Choroid plexus epithelial cell (primary cell): ENCODE measurements around the gene KCNA3.
"Not testable (repeated sequence)": the region's sequence is repeated elsewhere in the genome, so short reads cannot be mapped to it uniquely, and the experiment has no call there.

Experiments
- DNase-seq: peaks from one replicate; pipeline ENCODE4 v3.0.0-alpha.2; 2010; ENCODE audit warnings: low read depth
- H3K4me3 ChIP-seq: 2 replicates; pipeline ENCODE4 v1.5.1; 2011; ENCODE audit warnings: low read depth, mild to moderate bottlenecking, control low read depth, low read length, moderate library complexity
- CTCF ChIP-seq: conservative IDR thresholded peaks from 2 replicates; pipeline ENCODE4 v1.5.1; 2011; ENCODE audit warnings: low read depth, mild to moderate bottlenecking, control low read depth, inconsistent platforms, low read length, moderate library complexity

Gene KCNA3

DNA sequence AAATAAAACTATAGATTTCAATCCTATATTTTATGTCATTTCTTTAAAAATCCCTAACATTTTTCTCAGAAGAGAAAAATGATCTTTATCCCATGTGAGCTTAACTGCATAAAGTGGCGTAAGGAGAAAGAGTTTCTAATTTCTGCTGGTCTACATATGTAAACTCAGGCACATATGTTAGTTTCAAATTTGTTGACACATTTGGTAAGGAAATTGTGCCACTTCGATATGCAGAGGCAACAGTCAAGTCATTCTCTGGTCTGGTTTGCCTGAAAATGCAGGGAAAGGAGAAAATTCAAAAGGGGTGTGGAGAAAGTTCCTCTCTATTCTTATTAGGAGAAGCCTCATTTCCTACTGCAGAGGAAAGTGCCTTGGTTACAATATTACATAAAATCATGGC is 11.5 kb downstream of the KCNA3 start:
- no peak for DNase-seq
- TF ChIP-seq CTCF = no peak
- H3K4me3 ChIP-seq = no peak overlapping the region

GRCh38 chr1:110659559-110659958 is 15.2 kb downstream of the KCNA3 start:
- DNase-seq, H3K4me3 ChIP-seq: not testable (repeated sequence)

- DNase-seq = no peak
- TF ChIP-seq CTCF = no peak
- H3K4me3 ChIP-seq = no peak overlapping the region
These were observed 17.4 kb downstream of the KCNA3 start for GRCh38 chr1:110657351-110657750.

GRCh38 chr1:110650609-110651008 is 24.1 kb downstream of the KCNA3 start:
- H3K4me3 ChIP-seq = no peak overlapping the region
- no peak for DNase-seq
- no peak for TF ChIP-seq CTCF

GRCh38 chr1:110648417-110648816 is 26.3 kb downstream of the KCNA3 start:
- no peak for TF ChIP-seq CTCF
- H3K4me3 ChIP-seq = no peak overlapping the region
- DNase-seq = no peak

- H3K4me3 ChIP-seq = no peak overlapping the region
- DNase-seq = peak; percentile 4
- no peak for TF ChIP-seq CTCF
These were observed 27.4 kb downstream of the KCNA3 start for GRCh38 chr1:110647254-110647891.

DNA sequence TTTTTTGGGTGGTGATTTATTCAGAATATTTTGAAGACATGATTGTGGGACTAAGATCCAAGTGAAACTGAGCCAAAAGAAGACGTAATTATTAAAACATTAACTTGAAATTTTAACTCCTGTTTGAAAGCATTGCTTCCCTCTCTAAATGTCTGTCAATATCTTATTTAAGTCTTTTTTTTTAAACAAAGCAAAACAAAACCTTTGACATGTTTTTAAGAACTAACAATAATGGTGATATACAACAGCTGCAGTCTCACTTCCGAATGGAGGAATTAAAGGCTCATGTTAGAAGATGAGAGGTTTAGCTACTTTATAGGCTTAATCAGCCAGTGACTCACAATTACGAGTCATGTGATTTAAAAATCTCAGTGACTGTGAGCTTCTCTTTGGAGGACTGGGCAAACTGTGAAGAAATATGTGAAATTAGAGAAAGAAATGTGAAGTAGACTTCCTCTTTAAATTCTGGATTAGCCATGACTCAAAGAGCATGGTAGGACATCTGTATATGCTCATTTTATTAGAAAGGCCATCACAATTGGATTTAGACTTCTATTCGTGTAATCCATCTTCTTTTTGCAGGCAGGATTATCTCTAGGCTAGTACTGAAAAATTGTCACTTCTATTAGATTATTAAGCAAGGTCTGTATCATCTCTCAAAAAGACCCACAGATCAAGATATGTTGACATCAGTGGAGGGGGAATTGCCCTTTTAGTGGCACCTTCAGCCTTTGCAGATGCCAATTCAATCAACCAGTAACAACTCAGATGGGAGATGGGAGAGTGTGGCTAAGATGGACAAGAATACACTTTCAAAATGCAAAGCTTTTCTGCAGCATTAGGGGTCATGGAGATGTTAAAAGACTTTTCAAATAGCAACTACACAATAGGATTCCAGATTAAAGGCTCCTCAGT is 28.7 kb downstream of the KCNA3 start:
- DNase-seq = peak; percentile 10
- TF ChIP-seq CTCF = no peak
- no peak overlapping the region for H3K4me3 ChIP-seq
